ENCODE results near the gene USP35. TPM values are rescaled to one million over a fixed set of nuclear protein-coding genes. Genes with fewer than 3 reads are reported as not detected.

Gene USP35
- total RNA-seq, 1 donor from 2014 or later, result 5.8 TPM

DNA sequence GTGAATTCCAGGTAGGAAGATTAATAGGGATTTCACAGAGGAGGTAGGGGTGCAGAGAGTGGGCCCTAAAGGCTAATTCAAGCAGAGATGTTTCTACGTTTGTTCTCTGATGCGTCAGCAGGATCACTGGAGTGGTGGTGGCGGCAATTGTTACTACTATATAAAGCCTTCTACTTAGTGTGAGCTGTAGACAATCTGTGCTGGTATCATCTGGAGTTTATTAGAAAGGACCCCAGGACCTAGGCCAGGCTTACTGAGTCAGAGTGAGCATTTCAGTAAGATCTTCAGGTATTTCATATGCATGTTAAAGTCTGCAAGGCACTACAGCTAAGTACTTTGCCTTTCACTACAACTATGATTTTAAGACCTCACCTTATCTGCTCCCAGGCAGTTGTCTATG, 59.5 kb downstream of the USP35 start:
- peaks cover 12% of the 10 kb centered on the region for H3K9me3 ChIP-seq (replicated peaks)
- DNase-seq, result no peak
- no peak overlapping the region for H3K27ac ChIP-seq (replicated peaks)
- no peaks in the 10 kb centered on the region for H3K27me3 ChIP-seq (ENCODE audit: low read depth)
- peaks cover 45% of the 10 kb centered on the region for H3K4me1 ChIP-seq
- no peak overlapping the region for H3K4me3 ChIP-seq
- H3K36me3 ChIP-seq, result peaks cover 32% of the 10 kb centered on the region
- intact Hi-C loops (cut with micrococcal nuclease), result no loop called here
- TF ChIP-seq CTCF (IDR thresholded peaks at IDR 0.05; ENCODE audit: borderline replicate concordance), result no peak

- no peaks in the 10 kb centered on the region for H3K27me3 ChIP-seq (ENCODE audit: low read depth)
Measured at GRCh38 chr11:78248903-78249302, 60.2 kb downstream of the USP35 start.

GRCh38 chr11:78250099-78250498, 61.4 kb downstream of the USP35 start:
- Histone ChIP-seq H3K36me3 (peaks cover 32% of the 10 kb centered on the region), H3K9me3 (replicated peaks) (peaks cover 8% of the 10 kb centered on the region), H3K4me1 (peaks cover 33% of the 10 kb centered on the region), H3K27ac (replicated peaks) (peak overlapping the region; percentile 62), H3K4me3 (no peak overlapping the region), H3K27me3 (ENCODE audit: low read depth) (no peaks in the 10 kb centered on the region)
- no peak for DNase-seq
- intact Hi-C loops (cut with micrococcal nuclease), result loop anchor here (10.0 kb wide), 1 partner anchor 165 kb away; the partner anchor contains the start of gene GAB2
- TF ChIP-seq CTCF (IDR thresholded peaks at IDR 0.05; ENCODE audit: borderline replicate concordance), result no peak

More at GRCh38 chr11:78248903-78249302, 60.2 kb downstream of the USP35 start:
- Histone ChIP-seq H3K4me3 (no peak overlapping the region), H3K36me3 (peaks cover 32% of the 10 kb centered on the region), H3K4me1 (peaks cover 40% of the 10 kb centered on the region), H3K9me3 (replicated peaks) (peaks cover 12% of the 10 kb centered on the region), H3K27ac (replicated peaks) (no peak overlapping the region)
- no peak for DNase-seq
- intact Hi-C loops (cut with micrococcal nuclease), result no loop called here
- no peak for TF ChIP-seq CTCF (IDR thresholded peaks at IDR 0.05; ENCODE audit: borderline replicate concordance)

DNA sequence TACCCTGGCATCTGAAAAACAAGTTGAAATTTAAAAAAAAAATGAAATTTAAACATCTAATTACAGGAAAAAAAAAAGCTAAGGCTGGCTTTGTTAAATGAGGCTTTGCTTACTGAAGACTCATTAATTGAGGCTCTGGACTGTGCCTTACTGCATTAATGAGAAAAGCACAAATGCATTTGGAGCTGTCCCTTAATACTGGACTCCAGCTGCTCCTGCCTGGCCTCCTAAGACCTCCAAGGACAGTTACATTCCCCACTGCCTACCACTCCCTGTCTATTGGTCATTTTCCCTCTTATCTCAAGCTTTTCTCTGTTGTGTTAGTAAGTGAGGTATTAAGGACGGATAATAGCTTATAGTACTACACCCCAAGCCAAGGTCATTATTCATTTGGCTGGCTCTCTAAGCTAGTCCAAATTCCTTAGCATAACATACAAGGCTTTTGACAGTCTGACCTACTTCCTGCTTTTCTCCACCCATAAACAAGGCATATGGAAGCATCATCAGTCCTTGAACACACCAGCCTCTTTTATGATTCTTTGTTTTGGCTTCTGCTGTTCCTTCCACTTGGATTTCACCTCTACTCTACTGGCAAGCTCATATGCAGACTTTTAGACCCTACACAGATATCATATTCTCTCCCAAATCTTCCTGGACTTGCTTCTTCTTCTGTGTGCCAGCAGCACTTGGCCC, 62.5 kb downstream of the USP35 start:
- Histone ChIP-seq H3K4me3 (no peak overlapping the region), H3K9me3 (replicated peaks) (peaks cover under 1% of the 10 kb centered on the region), H3K36me3 (peaks cover 27% of the 10 kb centered on the region), H3K27me3 (ENCODE audit: low read depth) (no peaks in the 10 kb centered on the region), H3K4me1 (peaks cover 42% of the 10 kb centered on the region), H3K27ac (replicated peaks) (peak overlapping the region; percentile 62)
- intact Hi-C loops (cut with micrococcal nuclease), result loop anchor here (10.0 kb wide), 1 partner anchor 164 kb away; the partner anchor contains the start of gene GAB2
- no peak for TF ChIP-seq CTCF (IDR thresholded peaks at IDR 0.05; ENCODE audit: borderline replicate concordance)
- DNase-seq, result no peak

GRCh38 chr11:78253797-78254196, 65.1 kb downstream of the USP35 start:
- H3K4me3 ChIP-seq, result no peak overlapping the region
- H3K4me1 ChIP-seq, result peaks cover 60% of the 10 kb centered on the region
- no peaks in the 10 kb centered on the region for H3K9me3 ChIP-seq (replicated peaks)
- TF ChIP-seq CTCF (IDR thresholded peaks at IDR 0.05; ENCODE audit: borderline replicate concordance), result no peak
- no peaks in the 10 kb centered on the region for H3K27me3 ChIP-seq (ENCODE audit: low read depth)
- no peak overlapping the region for H3K27ac ChIP-seq (replicated peaks)
- intact Hi-C loops (cut with micrococcal nuclease), result loop anchor here (10.0 kb wide), 1 partner anchor 161 kb away; the partner anchor contains the start of gene GAB2
- DNase-seq, result no peak
- peaks cover 12% of the 10 kb centered on the region for H3K36me3 ChIP-seq

Measured in left ventricle myocardium inferior (tissue), 1 donor.